Neuron (in vitro differentiated cells): Measurements from ENCODE around the gene RNF215.
"Not testable (repeated sequence)": the region's sequence is repeated elsewhere in the genome, so short reads cannot be mapped to it uniquely, and the experiment has no call there.

ENCODE experiments used
- H2AFZ ChIP-seq: one replicate; pipeline ENCODE4 v1.6.1; 2013; ENCODE audit warnings: low read depth, mild to moderate bottlenecking, inconsistent platforms, low read length, moderate library complexity
- H3K27me3 ChIP-seq: one replicate; pipeline ENCODE4 v1.6.1; 2013; ENCODE audit warnings: low read length; ENCODE audit not compliant: insufficient read depth
- H3K36me3 ChIP-seq: one replicate; pipeline ENCODE4 v1.6.1; 2013; ENCODE audit warnings: low read length; ENCODE audit not compliant: insufficient read depth
- H3K4me1 ChIP-seq: one replicate; pipeline ENCODE4 v1.6.1; 2013; ENCODE audit warnings: low read length; ENCODE audit not compliant: insufficient read depth
- H3K4me3 ChIP-seq: 2 replicates; pipeline ENCODE4 v1.5.1; 2013; ENCODE audit warnings: mild to moderate bottlenecking, low read length, moderate library complexity
- H3K9me3 ChIP-seq: one replicate; pipeline ENCODE4 v1.6.1; 2013; ENCODE audit warnings: low read length

Gene RNF215

GRCh38 chr22:30338341-30338740 lies 48.9 kb downstream of the RNF215 start:
- H3K4me3 ChIP-seq, H3K4me1 ChIP-seq, H3K27me3 ChIP-seq, H3K9me3 ChIP-seq, H2AFZ ChIP-seq: not testable (repeated sequence)
- peaks cover 96% of the 10 kb centered on the region for H3K36me3 ChIP-seq

DNA sequence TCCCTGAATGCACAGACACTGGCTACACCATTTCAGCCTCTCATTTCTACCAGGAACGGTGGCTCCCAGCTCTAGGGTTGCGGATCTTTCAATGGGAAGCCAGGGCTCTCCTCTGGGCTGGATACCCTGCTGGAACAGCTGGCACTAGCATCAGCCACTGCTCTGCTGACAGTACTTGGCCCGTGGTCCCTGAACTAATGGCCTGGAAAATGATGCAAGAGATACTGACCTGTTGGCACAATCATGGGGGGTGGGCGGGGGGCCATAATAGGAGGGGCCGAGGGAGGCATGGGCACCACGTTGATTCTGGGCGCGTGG lies 49.8 kb downstream of the RNF215 start:
- Histone ChIP-seq H3K36me3 (peaks cover 96% of the 10 kb centered on the region), H3K27me3 (no peaks in the 10 kb centered on the region), H2AFZ (no peak overlapping the region), H3K4me3 (no peak overlapping the region), H3K9me3 (no peaks in the 10 kb centered on the region), H3K4me1 (no peaks in the 10 kb centered on the region)

GRCh38 chr22:30336752-30337460 lies 50.3 kb downstream of the RNF215 start:
- H3K27me3 ChIP-seq: no peaks in the 10 kb centered on the region
- no peaks in the 10 kb centered on the region for H3K9me3 ChIP-seq
- H3K36me3 ChIP-seq: peaks cover 94% of the 10 kb centered on the region
- no peak overlapping the region for H3K4me3 ChIP-seq
- H2AFZ ChIP-seq: no peak overlapping the region
- H3K4me1 ChIP-seq: no peaks in the 10 kb centered on the region

- H3K9me3 ChIP-seq: no peaks in the 10 kb centered on the region
- H2AFZ ChIP-seq: no peak overlapping the region
- no peaks in the 10 kb centered on the region for H3K4me1 ChIP-seq
- no peaks in the 10 kb centered on the region for H3K27me3 ChIP-seq
- no peak overlapping the region for H3K4me3 ChIP-seq
- peaks cover 84% of the 10 kb centered on the region for H3K36me3 ChIP-seq
Observed at GRCh38 chr22:30335236-30335635, 52.0 kb downstream of the RNF215 start.

DNA sequence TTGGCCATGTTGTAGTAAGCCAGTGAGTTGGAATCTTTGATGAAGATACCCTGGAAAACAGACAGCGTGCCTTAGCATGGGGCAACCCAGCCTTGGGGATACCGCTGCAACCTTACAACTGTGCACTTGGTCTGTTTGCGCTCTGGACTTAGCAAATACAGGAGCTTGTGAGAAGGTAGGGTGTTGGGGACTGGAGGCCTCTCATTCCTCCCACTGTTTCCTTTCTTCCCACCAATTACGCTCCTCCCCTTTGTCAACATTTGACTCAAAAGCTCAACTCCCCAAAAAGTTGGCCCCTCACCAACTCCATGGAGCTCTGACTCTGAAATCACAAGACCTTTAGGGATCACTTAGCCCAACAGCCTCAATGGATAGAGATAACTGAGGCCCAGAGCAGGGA lies 52.6 kb downstream of the RNF215 start:
- Histone ChIP-seq H3K4me3 (no peak overlapping the region), H3K9me3 (no peaks in the 10 kb centered on the region), H3K4me1 (no peaks in the 10 kb centered on the region), H3K36me3 (peaks cover 79% of the 10 kb centered on the region), H2AFZ (no peak overlapping the region), H3K27me3 (no peaks in the 10 kb centered on the region)

GRCh38 chr22:30333707-30334087 lies 53.5 kb downstream of the RNF215 start:
- no peaks in the 10 kb centered on the region for H3K9me3 ChIP-seq
- no peak overlapping the region for H2AFZ ChIP-seq
- H3K36me3 ChIP-seq: peaks cover 70% of the 10 kb centered on the region
- no peak overlapping the region for H3K4me3 ChIP-seq
- no peaks in the 10 kb centered on the region for H3K27me3 ChIP-seq
- H3K4me1 ChIP-seq: no peaks in the 10 kb centered on the region

DNA sequence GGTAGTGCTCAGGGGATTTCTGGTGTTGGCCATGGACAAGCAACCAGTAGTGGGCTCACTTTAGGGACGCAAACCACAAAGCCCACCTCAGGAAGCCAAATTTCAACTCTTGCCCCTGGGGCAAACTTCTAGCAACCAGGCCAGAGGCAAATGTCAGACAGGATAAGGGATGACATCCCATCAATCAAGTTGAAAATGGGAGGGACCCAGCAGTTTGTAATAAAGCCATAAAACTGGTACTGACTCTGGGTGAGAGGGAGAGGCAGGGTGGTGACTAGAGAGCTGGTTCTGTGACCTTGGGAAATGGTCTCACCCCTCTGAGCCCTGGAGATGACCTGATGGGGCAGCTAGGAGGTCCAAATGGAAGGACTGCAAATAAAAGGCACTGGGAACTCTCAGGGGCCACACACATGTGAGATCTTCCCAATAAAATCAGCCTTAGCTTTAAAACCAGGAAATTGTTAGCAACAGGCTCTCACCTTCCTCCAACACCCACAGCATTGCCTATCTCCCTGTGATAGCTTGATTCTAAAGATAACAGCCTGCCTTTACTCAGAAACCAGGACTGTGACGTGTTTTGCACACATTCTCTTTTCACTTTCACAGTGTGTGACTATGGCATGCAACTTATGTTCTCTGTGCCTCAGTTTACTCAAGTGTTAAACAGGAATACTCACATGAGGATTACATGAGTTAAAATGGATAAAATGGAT lies 54.1 kb downstream of the RNF215 start:
- Histone ChIP-seq H3K4me3 (no peak overlapping the region), H3K9me3 (no peaks in the 10 kb centered on the region), H3K27me3 (no peaks in the 10 kb centered on the region), H2AFZ (no peak overlapping the region), H3K4me1 (no peaks in the 10 kb centered on the region), H3K36me3 (peaks cover 65% of the 10 kb centered on the region)

DNA sequence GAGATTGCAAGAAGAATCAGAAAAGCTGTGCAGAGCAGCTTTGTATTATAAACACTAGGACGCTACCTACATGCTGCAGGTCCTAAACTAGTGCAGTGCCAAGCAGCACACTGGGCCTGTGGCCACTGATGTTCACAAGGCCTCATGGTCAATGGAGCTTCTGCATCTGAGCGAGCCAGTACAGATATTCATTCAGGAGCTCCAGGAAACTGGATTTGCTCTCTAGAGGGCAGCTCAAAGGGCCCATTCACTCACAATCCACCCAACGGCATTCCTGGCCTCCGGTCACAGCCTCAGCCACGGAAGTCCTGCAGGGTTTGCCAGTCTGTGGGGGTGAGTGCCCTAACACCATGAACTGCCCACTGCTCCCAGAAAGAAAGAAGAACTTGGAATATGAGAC lies 54.7 kb downstream of the RNF215 start:
- Histone ChIP-seq H3K4me3 (no peak overlapping the region), H3K4me1 (no peaks in the 10 kb centered on the region), H3K9me3 (no peaks in the 10 kb centered on the region), H2AFZ (no peak overlapping the region), H3K27me3 (no peaks in the 10 kb centered on the region), H3K36me3 (peaks cover 61% of the 10 kb centered on the region)
